Peyer's patch (tissue), 4 donors: Measurements from ENCODE around the gene SH2D3A.

Experiments used
- POLR2A ChIP-seq, 2 donors: fragments of 450-650 bp; IDR thresholded peaks; one replicate each; pipeline ENCODE4 v1.5.1; 2017; ENCODE audit warnings: antibody characterized with exemption in 2 of 2, mild to moderate bottlenecking in 2 of 2, moderate library complexity in 2 of 2
- TF ChIP-seq, protein P1 (sequence below), 6 experiments: fragments of 450-650 bp in 4 of 6; fragments of 200-600 bp in 2 of 6; sonication (generic) in 1 of 6; IDR thresholded peaks; one replicate each; pipeline ENCODE4 v1.5.1; 2017 to 2019; ENCODE audit warnings: antibody characterized with exemption in 6 of 6, mild to moderate bottlenecking in 3 of 6, moderate library complexity in 1 of 6

DNA sequence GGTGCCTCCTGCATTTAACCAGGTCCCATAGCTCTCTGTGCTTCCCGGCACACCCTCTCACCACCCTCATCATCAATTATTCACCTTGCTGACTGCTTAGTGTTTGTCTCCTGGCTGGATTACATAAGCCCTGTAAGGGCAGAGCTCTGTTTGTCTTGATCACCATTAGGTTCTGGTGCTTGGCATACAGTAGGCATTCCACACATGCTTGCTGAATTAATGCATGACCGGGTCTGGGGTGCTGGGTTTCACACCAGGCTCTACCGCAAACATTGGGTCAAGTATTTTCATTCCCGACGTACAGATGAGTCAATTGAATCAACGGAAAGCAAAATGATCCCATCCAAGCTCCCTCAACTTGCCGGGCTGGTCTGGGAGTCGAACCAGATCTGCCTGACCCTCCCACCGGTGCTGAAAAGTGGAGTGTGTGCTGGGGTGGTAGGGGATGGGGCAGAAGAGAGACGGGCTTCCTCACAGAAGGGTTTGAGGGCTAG is 33.8 kb upstream of the SH2D3A start:
- TF ChIP-seq, protein P1, sequence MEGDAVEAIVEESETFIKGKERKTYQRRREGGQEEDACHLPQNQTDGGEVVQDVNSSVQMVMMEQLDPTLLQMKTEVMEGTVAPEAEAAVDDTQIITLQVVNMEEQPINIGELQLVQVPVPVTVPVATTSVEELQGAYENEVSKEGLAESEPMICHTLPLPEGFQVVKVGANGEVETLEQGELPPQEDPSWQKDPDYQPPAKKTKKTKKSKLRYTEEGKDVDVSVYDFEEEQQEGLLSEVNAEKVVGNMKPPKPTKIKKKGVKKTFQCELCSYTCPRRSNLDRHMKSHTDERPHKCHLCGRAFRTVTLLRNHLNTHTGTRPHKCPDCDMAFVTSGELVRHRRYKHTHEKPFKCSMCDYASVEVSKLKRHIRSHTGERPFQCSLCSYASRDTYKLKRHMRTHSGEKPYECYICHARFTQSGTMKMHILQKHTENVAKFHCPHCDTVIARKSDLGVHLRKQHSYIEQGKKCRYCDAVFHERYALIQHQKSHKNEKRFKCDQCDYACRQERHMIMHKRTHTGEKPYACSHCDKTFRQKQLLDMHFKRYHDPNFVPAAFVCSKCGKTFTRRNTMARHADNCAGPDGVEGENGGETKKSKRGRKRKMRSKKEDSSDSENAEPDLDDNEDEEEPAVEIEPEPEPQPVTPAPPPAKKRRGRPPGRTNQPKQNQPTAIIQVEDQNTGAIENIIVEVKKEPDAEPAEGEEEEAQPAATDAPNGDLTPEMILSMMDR (IDR thresholded peaks at IDR 0.05): no peak
- no peak for TF ChIP-seq POLR2A (IDR thresholded peaks at IDR 0.05)
